DOHH2 (cell line): ENCODE data around the gene DDX41.

Source experiments
- H3F3A ChIP-seq: fragments of 200-600 bp; sonication (generic), shearing (Covaris generic); 2 replicates; pipeline ENCODE4 v1.6.0; 2016; ENCODE audit warnings: antibody characterized with exemption, mild to moderate bottlenecking; ENCODE audit not compliant: control insufficient read depth, insufficient read depth
- H3K27ac ChIP-seq: fragments of 200-600 bp; sonication (generic); 2 replicates; pipeline ENCODE4 v1.5.1; 2014; ENCODE audit warnings: low read depth, mild to moderate bottlenecking, low read length, moderate library complexity
- H3K27me3 ChIP-seq: fragments of 200-600 bp; sonication (generic); 2 replicates; pipeline ENCODE4 v1.6.1; 2014; ENCODE audit warnings: mild to moderate bottlenecking, low read length, mixed read lengths; ENCODE audit not compliant: control insufficient read depth
- H3K36me3 ChIP-seq: fragments of 200-600 bp; sonication (generic); 2 replicates; pipeline ENCODE4 v1.6.1; 2014; ENCODE audit warnings: mild to moderate bottlenecking, low read length, moderate library complexity, mixed read lengths; ENCODE audit not compliant: control insufficient read depth
- H3K4me1 ChIP-seq: fragments of 200-600 bp; sonication (generic); 2 replicates; pipeline ENCODE4 v1.6.1; 2014; ENCODE audit warnings: mild to moderate bottlenecking, low read length, mixed read lengths; ENCODE audit not compliant: control insufficient read depth
- H3K4me2 ChIP-seq: fragments of 200-600 bp; sonication (generic); 2 replicates; pipeline ENCODE4 v1.6.0; 2014; ENCODE audit warnings: mild to moderate bottlenecking, low read length, moderate library complexity
- H3K4me3 ChIP-seq: fragments of 200-600 bp; sonication (generic); 2 replicates; pipeline ENCODE4 v1.5.1; 2014; ENCODE audit warnings: mild to moderate bottlenecking, low read length, mixed read lengths
- H3K79me2 ChIP-seq: fragments of 200-600 bp; sonication (generic); 2 replicates; pipeline ENCODE4 v1.6.1; 2014; ENCODE audit warnings: mild to moderate bottlenecking, low read length, mixed read lengths; ENCODE audit not compliant: control insufficient read depth
- H3K9me2 ChIP-seq: fragments of 200-600 bp; sonication (generic); replicated peaks from 2 replicates; pipeline ENCODE4 v1.6.1; 2014; ENCODE audit warnings: mild to moderate bottlenecking, low read length, mixed read lengths; ENCODE audit not compliant: control insufficient read depth
- H3K9me3 ChIP-seq: fragments of 200-600 bp; sonication (generic); 2 replicates; pipeline ENCODE4 v1.6.1; 2014; ENCODE audit warnings: antibody characterized with exemption, low read length, mixed read lengths; ENCODE audit not compliant: control insufficient read depth, insufficient read depth
- H4K20me1 ChIP-seq: fragments of 200-600 bp; sonication (generic); 2 replicates; pipeline ENCODE4 v1.6.0; 2014; ENCODE audit warnings: low read depth, mild to moderate bottlenecking, antibody characterized with exemption, low read length, moderate library complexity; ENCODE audit not compliant: control insufficient read depth, insufficient read depth
- CTCF ChIP-seq: fragments of 200-600 bp; sonication (generic); IDR thresholded peaks from one replicate; pipeline ENCODE4 v1.5.1; 2014; ENCODE audit warnings: antibody characterized with exemption, mild to moderate bottlenecking, low read depth, low read length; ENCODE audit not compliant: poor library complexity, severe bottlenecking
- EZH2phosphoT487 ChIP-seq: fragments of 200-600 bp; sonication (generic); IDR thresholded peaks from 2 replicates; pipeline ENCODE4 v1.6.1; 2017; ENCODE audit warnings: borderline replicate concordance, mild to moderate bottlenecking, antibody characterized with exemption, low read length, moderate library complexity, mixed read lengths

The DDX41 gene

GRCh38 chr5:177492841-177493240 is 23.9 kb downstream of the DDX41 start:
- no peak for TF ChIP-seq EZH2phosphoT487
- no peaks in the 10 kb centered on the region for H3K9me3 ChIP-seq
- no peak overlapping the region for H3K27ac ChIP-seq
- no peak overlapping the region for H3K4me2 ChIP-seq
- peaks cover 4% of the 10 kb centered on the region; the same call in 1 of the 2 replicates for H3K79me2 ChIP-seq
- H3F3A ChIP-seq: peaks cover 5% of the 10 kb centered on the region; the same call in 1 of the 2 replicates
- H3K9me2 ChIP-seq: no peaks in the 10 kb centered on the region
- H4K20me1 ChIP-seq: peaks cover 5% of the 10 kb centered on the region; the same call in 1 of the 2 replicates
- no peak overlapping the region for H3K4me3 ChIP-seq
- peaks cover 1% of the 10 kb centered on the region for H3K27me3 ChIP-seq
- peaks cover 60% of the 10 kb centered on the region for H3K4me1 ChIP-seq
- H3K36me3 ChIP-seq: peaks cover 7% of the 10 kb centered on the region; the same call in 1 of the 2 replicates

- peaks cover 5% of the 10 kb centered on the region; the same call in 1 of the 2 replicates for H4K20me1 ChIP-seq
- peaks cover 57% of the 10 kb centered on the region for H3K4me1 ChIP-seq
- peaks cover 5% of the 10 kb centered on the region; the same call in 1 of the 2 replicates for H3F3A ChIP-seq
- H3K79me2 ChIP-seq: peaks cover 4% of the 10 kb centered on the region; the same call in 1 of the 2 replicates
- TF ChIP-seq CTCF: no peak
- TF ChIP-seq EZH2phosphoT487: no peak
- no peaks in the 10 kb centered on the region for H3K27me3 ChIP-seq
- peaks cover 9% of the 10 kb centered on the region; the same call in 1 of the 2 replicates for H3K36me3 ChIP-seq
- H3K27ac ChIP-seq: no peak overlapping the region
- no peaks in the 10 kb centered on the region for H3K9me2 ChIP-seq
- no peak overlapping the region for H3K4me3 ChIP-seq
- no peaks in the 10 kb centered on the region for H3K9me3 ChIP-seq
- no peak overlapping the region for H3K4me2 ChIP-seq
Observed at GRCh38 chr5:177491983-177492746, 24.6 kb downstream of the DDX41 start.

GRCh38 chr5:177491429-177491945 is 25.3 kb downstream of the DDX41 start:
- H3K4me1 ChIP-seq: peaks cover 55% of the 10 kb centered on the region
- H3F3A ChIP-seq: peaks cover 5% of the 10 kb centered on the region; the same call in 1 of the 2 replicates
- no peak overlapping the region for H3K4me2 ChIP-seq
- H3K9me3 ChIP-seq: no peaks in the 10 kb centered on the region
- no peaks in the 10 kb centered on the region for H3K27me3 ChIP-seq
- H3K4me3 ChIP-seq: no peak overlapping the region
- H4K20me1 ChIP-seq: peaks cover 4% of the 10 kb centered on the region; the same call in 1 of the 2 replicates
- peaks cover 10% of the 10 kb centered on the region; the same call in 1 of the 2 replicates for H3K36me3 ChIP-seq
- H3K27ac ChIP-seq: no peak overlapping the region
- H3K9me2 ChIP-seq: no peaks in the 10 kb centered on the region
- TF ChIP-seq CTCF (peak; percentile 60), EZH2phosphoT487 (no peak)
- peaks cover 2% of the 10 kb centered on the region; the same call in 1 of the 2 replicates for H3K79me2 ChIP-seq
